Stimulated activated CD8-positive, alpha-beta memory T cell treated with anti-CD3 and anti-CD28 coated beads, Interleukin-2, amount 100 ng/mL, for 1 hour (primary cell): ENCODE measurements around the gene DIP2C.
"Not testable (repeated sequence)": the region's sequence is repeated elsewhere in the genome, so short reads cannot be mapped to it uniquely, and the experiment has no call there.

Source experiments
- DNase-seq, 2 donors: peaks; one replicate each; pipeline ENCODE4 v3.0.0-alpha.2; 2020; ENCODE audit warnings: low read depth in 2 of 2

DIP2C gene

DNA sequence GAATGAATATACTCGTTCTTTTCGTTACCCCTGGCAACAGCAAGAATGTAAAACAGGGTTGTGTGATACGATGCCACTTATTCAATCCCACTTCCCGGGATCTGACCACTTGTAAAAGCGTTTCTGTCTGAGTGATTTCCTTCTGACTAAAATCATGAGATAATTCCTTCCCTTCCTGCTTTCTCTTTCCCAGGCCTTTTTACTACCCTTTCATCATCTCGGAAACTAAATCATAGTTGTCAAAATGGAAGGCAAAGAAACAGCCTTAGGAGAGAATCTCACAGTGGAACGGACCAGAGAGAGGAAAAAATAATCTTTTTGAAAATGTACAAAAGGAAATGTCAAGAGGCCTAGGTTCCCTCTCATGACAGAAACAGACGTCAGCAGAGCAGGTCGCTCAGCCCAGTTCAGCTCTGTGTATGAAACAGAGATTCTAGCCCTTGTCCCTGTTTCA is 29.8 kb downstream of the DIP2C start:
- no peak for DNase-seq

DNA sequence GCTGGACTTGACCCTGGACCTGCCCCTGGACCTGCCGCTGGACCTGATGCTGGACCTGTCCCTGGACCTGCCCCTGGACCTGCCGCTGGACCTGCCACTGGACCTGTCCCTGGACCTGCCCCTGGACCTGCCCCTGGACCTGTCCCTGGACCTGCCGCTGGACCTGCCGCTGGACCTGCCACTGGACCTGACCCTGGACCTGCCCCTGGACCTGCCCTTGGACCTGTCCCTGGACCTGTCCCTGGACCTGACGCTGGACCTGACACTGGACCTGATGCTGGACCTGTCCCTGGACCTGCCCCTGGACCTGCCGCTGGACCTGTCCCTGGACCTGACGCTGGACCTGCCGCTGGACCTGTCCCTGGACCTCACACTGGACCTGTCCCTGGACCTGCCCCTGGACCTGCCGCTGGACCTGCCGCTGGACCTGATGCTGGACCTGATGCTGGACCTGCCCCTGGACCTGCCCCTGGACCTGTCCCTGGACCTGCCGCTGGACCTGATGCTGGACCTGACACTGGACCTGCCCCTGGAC is 31.6 kb downstream of the DIP2C start:
- DNase-seq: not testable (repeated sequence)

DNA sequence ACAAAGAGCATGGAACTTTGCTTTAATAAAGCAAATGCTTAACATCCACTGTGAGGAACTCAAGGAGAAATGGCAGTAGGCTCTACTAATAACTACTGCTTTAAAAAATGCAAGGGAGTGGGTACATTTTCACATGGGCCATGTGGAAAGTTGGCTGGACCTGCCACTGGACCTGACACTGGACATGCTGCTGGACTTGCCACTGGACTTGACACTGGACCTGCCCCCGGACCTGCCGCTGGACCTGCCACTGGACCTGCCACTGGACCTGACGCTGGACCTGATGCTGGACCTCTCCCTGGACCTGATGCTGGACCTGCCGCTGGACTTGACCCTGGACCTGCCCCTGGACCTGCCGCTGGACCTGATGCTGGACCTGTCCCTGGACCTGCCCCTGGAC is 32.6 kb downstream of the DIP2C start:
- no peak for DNase-seq

DNA sequence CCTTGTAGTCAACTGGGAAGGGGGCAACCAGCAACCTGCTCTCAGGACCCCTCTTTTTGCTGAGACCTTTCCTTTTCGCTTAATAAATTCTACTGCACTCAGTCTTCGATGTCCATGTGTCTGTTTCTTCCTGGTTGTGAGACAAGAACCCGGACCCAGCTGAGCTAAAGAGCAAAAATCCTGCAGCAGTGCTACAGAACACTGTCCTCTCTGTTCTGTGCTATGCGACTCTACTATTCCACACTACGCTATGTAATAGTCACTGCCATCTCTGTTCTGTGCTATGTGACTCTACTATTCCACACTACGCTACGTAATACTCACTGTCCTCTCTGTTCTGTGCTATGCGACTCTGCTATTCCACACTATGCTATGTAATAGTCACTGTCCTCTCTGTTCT is 34.3 kb downstream of the DIP2C start:
- no peak for DNase-seq

DNA sequence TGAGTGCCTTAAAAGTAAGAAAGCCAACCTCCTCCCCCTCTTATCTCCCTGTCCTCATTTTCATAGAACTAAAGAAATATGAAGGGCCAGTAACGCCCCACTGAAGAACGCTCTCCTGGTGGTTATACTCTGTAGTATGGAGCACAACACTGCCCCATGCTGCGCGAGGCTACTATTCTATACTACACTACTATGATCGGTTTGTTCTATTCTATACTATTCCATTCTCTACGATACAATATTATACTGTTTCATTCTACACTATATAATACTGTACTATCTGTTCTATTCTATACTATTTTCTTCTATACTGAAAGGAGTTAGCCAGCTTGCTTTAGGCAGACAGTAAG is 34.8 kb downstream of the DIP2C start:
- no peak for DNase-seq

DNA sequence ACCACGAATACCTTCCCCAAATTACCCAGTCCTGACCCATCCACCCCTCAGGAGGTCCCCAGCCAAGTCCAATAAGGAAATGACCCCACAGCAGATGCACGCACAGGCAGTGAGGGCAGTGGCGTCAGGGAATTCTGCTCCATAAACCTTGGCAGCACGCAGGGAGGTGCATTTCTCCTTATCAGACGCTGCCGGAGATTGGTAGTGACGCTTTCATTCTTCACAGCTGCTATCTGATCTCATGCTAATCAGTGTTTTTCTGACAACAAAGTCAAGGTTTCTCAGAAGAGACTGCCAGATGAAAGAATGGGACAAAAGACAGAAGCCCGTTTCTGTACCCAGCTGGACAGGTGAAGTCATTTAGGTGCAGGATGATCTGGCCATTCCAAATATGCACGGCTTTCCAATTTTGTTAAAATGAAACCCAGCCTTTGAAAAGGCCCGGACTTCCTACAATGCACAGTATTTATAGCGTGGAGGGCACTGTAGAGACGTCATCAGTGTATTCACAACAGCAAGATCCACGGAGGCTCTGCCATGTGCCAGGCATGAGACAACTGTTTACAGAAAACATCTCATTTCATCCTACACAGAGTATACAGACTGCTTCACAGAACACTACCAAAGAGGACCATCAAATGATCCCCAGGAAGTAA is 35.3 kb downstream of the DIP2C start:
- no peak for DNase-seq

DNA sequence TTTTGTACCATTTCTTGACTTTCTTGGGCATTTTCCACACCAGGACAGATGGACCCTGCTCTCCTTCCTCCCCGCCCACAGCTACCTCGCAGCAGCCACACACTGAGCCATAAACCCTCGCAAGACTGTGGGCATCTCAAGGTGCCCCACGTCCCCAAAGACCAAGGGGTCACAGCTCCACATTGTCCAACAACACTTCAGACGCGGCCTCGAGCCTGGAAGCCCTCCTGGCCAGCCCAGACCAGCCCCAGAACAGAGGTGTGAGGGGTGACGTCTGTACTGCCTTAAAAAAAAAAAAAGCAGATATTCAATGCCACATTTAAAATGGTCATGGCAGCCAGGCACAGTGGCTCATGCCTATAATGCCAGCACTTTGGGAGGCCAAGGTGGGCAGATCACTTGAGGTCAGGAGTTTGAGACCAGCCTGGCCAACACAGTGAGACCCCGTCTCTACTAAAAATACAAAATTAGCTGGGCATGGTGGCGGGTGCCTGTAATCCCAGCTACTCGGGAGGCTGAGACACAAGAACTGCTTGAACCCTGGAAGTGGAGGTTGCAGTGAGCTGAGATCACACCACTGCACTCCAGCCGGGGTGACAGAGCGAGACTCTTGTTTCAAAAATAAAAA is 36.5 kb downstream of the DIP2C start:
- DNase-seq: not testable (repeated sequence)

DNA sequence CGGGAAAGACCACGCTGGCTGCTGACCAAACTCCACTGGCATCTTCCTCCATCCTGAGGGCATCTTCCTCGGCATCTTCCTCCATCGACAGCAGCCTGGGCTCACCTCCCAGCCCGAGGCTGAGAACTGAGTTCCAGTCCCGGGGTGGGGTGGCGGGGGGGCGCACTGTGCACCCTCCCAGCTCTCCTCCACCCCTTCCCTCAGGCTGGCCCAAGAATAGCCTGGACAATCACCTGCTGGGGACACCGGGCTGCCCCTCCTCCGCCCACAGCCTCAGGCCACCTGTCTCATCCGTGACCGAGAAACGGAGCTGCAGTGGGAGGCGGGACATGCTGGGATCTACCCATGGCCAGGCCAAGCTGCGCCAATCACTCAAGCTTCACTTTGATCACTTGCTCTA is 37.2 kb downstream of the DIP2C start:
- no peak for DNase-seq

DNA sequence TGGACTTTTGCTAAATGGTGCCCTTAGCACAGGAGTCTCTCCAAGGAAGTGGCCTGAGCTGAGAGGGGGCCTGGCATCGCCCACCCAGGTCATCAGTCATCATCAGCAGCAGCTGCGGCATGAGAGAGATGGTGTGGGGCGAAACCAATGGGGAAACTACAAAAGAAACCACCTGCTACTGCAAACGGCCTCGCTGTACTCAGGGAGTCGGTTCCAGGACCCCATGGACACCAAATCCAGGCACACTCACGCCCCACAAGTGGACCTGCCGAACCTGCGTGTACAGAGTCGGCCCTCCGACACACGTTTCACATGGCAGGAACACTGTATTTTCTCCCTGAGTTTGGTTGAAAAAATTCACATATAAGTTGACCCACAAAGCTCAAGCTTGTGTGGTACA is 37.8 kb downstream of the DIP2C start:
- DNase-seq: no peak

DNA sequence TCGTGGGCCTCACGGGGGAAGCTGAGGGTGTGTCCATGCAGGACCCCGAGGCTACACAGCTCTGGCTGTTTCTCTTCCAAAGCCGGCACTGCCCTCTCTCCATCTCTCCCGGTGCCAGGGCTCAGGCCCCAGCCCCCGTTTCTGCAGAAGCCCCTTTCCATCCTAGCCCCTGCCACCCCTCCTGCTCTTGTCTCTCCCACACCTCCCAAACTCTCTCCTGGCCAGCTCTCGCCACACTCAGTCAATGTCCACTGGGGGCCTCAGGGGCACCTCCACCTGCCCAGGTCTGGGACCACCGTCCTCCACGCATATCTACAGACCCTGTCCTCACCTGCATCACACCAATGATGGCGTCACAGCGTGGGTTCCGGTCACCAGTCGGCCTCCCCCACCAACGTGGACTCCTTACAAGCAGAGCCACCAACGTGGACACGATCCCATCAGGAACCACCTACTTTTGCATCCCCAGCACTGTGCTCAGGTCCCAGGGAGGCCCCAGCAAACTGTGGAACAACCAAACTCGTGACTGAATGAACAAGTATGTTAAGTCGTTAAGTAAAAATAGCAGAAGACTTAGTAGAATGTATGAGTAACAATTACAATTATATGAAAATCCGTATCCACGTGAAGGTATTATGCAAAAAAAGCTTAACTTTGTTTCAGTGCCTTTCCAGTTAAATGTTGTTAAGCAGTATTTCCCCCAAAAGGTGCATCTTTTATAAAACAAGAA is 38.4 kb downstream of the DIP2C start:
- DNase-seq: no peak

DNA sequence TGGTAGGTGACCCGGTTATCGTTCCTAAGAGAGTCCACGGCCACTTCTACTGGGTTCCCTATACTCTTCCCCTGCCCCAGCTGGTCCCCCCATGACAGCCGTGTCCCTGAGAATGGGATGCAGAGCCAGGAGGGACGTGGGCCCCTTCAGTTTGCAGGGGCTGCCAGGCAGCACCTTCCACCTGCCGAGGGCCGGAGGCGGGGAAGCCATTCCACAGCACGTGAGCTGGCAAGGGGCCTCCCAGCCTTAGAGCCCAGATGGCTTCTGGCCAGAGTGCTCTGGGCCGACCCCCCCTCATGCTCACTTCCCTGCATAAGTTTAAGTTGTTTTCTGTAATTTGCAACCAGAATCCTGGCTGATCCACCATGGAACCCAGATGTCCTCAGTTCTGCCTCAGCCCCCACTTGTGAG is 39.0 kb downstream of the DIP2C start:
- no peak for DNase-seq

DNA sequence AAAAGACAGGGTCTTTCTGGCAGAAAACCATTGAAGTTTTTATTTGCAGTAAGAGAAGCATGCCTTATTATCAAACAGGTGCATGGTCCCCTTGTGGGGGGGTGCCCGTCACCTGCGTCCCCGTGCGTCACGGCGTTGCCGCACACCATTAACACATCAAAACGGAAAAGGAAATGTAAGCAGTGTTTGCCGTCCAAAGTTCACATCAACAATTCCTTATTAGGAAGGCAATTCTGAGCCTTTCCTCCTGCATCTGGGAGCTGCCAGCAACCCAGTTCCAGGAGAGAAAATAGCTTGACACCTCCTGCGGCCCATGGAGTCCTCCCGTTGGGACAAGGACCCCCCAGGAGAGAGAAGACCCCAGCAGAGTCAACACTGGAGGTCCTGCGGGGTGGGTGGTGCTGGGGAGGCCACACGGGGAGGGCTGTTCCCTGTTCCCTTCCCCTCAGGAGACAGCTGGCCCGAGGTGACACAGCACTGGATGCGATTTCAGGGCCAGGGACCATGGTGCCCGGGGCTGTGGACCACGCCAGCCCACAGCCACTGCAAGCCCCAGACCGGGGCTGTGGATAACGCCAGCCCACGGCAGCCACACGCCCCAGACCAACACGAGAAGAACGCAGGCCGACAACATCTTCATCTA is 39.5 kb downstream of the DIP2C start:
- DNase-seq: no peak

DNA sequence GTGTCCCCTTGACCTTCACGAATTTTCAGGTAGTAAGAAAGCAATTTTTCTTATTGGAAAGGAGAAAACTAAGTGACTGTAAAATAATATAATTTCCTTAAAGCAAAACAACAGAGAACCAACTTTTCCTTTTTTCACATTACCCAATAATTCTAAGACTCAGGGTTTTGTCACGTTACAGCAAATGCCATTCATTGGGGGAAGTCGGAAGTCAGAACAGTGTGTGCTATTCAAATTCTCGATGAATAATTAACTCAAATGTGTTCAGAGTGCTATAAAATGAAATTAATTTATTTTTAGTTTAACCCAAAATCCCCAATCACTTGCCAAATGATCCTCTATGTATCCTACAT is 40.0 kb downstream of the DIP2C start:
- DNase-seq: no peak

DNA sequence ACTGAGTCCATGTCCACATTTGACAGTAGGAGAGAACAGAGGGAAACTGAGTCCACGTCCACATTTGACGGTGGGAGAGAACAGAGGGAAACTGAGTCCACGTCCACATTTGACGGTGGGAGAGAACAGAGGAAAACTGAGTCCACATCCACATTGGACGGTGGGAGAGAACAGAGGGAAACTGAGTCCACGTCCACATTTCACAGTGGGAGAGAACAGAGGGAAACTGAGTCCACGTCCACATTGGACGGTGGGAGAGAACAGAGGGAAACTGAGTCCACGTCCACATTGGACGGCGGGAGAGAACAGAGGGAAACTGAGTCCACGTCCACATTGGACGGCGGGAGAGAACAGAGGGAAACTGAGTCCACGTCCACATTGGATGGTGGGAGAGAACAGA is 42.4 kb downstream of the DIP2C start:
- DNase-seq: not testable (repeated sequence)

DNA sequence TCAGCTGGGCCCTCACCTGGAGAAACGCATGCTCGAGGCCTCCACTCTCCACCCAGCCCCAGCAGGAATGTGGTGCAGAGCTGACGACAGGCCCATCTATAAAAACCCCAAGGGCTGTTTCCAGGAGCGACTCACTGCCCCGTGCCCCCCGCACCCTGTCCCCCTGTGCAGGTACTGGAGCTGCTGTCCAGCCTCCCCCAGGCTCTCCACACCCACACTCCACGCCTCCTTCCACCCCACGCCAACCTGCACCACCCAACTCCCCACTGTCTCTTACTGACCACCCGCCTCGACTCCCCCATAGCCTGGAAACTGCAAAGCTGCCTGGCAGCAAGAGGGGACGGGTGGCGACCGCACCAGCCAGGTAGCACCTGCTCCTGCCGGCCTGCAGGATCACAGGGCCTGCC is 43.3 kb downstream of the DIP2C start:
- no peak for DNase-seq

DNA sequence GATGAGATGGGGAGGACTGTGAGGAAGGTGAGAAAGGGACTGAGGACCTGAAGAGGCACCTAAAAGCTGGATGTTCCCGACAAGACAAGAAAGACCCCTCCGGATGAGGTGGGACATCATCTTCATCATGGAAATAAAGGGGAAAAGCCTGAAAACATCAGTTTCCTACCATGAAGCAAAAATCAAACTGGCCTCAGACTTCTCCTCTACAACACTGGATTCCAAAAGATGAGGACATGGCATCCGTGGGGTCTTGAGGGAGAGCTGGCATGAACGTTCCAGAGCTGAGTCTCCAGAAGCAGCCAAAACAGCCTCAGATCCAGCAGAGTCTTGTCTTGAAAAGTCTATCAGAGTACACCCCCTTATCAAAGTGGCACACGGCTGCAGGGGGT is 44.5 kb downstream of the DIP2C start:
- DNase-seq: no peak

DNA sequence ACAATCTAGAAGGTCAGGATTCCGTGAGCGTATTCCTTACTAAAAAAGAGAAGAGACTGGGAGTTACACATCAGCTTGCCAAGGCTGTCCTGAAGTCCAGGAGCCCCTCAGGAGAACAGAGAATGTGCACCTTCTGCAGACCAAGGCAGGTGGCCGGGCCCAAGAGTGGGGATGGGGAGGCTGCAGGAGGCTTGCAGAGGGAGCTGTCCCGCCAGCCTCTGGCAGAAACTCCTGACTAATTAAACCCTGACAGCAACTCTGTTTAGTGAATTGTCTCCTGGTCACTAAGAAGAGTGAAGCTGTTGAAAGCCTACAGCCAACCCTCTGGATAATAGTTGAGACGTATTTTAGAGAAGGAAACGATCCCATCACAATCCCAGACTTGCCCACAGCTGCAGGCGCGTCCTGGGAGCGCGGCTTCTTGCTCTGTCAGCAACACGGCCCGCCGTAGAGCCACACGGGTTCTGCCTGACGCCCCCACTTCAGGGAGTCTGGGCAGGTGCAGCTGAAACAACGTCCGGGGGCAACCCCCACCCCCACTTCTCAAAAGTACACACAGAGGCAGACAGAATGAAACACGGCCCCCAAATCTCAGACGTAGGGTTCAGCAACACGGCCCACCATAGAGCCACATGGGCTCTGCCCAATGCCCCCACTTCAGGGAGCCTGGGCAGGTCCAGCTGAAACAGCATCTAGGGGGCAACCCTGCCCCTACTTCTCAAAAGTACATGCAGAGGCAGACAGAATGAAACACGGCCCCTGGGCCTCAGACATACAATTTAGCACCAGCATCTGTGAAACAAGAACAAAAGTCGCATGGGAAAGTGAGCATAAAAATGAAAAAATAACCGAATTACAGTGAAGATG is 45.2 kb downstream of the DIP2C start:
- DNase-seq: no peak

DNA sequence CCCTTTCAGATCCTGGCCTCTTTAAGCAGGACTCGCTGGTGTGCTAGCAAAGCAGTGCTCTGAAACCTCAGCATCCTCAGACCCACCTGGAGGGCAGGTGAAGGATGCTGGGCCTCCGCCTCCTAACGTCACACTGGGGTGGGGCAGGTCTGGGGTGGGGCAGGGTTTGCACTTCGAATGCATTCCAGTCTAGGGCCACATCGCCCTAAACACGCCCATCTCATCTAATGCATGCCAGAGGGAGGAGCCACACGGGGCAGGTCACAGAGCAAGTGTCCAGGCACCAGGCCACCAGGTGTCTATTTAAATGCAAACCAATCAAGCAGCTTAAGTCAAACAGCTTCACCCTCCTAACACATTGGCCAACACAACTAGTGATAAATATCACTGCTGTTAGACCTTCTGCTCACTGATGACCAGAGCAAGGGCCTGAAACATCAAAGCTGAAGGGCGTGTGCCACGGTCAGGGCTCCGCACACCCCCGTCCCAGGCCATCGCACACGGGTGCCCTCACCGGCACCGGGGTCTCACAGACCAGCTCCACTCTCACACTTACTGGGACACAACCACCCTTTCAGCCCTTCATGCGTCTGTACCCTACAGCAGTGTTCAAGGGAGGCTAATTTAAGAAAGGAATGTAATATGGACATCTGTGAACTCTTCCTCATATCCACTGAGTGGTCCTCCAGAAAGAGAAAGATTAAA is 47.1 kb downstream of the DIP2C start:
- DNase-seq: no peak

DNA sequence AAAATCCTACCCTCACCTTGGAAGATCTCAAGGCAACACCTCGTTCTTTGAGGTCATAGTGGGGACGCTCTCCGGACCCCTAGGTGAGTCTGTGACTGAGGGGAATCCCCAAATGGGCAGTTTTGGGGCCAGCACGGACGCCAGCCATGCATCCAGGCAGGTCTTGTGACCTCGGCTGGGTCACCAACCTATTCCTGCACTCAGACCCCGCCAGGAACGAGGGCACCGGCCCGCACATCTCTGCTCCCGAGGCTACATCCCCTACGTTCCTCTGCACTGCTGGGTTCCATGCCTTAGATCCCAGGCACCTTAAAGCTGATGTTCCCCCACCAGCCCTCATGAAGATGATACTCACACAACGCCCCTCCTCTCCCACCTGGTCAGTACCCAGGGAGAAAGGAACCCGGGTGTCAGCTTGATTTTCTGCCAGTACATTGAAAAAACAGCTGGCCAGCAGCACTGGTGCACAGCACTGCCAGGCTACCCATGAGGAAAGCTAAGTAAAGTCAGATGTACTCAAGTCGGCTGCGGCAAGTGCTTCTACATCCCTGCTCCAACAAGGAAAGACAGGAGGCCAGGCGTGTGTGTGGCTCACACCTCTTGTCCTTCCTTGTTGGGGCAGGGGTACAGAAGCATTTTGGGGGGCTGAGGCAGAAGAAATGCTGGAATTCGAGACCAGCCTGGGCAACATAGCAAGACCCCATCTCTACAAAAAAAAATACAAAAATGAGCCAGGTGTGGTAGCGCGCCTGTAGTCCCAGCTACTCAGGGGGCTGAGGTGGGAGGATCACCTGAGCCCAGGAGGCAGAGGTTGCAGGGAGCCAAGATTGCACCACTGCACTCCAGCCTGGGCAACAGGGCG is 48.1 kb downstream of the DIP2C start:
- DNase-seq: no peak

DNA sequence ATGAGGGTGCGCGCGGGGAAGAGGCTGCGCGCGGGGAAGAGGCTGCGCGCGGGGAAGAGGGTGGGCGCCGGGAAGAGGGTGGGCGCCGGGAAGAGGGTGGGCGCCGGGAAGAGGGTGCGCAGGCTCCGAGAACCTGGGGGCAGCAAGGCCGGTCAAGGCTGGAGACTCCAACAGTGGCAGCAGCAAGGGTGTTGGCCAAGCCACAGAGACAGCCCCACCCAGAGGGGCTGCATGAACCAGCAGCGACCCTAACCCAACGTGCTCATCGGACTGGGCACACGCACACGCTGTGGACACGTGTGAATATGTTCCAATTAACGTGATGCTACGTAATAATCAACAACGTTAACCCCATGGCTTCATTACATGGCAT is 48.8 kb downstream of the DIP2C start:
- no peak for DNase-seq
